ENCODE results near the gene RAB29.
A peak's percentile ranks its signal among the peaks of the same experiment; 100 is the strongest.

The RAB29 gene

DNA sequence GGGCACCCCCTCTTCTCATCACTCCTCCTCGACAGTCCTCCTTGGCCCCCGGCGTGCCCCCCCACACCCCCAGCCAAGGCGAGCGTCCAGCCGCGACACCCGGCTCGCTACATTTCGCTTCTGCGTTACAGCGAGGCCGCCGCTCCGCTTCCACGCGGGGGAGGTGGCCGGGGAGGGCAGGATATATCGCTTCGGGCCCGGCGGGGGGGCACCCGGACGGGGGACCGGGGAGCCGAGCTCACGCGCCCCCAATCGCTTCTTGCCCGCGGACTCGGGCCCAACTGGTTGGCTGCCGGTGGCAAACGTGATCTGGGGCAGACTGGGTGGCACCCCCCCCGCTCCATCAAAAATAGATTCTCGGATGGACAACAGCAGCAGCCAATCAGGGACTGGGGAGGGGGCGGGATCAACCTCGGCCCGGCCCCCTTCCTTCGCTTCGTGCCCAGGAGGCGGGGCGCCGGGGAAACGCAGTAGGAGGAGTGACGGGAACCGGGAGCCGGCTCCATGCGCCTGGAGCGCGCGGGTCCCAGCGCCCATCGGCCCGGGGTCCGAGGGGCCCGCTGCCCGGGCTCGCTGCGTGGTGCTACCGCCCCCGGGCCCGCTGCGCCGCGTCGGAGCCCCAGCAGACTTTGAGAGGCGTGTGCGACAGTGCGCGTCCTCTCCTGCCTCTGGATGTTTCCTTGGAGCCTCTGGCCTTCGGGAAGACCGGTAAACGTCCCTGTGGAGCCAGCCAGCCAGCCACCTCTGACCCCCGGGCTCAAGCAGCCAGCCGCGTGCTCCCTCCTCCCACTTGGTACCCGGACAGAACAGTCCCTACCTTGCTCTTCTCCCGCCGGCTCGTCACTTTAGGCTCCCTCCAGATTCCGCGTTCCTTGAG is 37.8 kb upstream of the RAB29 start, which contains the start of gene SLC41A1:
TSS of gene SLC41A1 (minus strand) at position 321 of the 877 bp plus-strand sequence. CDS start 2,757 bp downstream, outside the sequence.
- Histone ChIP-seq H3K27ac (replicated peaks) (no peak within 1 kb of the TSS), H3K4me3 (replicated peaks; ENCODE audit: insufficient read depth, low read length) (peak within 1 kb of the TSS; percentile 73), H3K27me3 (ENCODE audit: insufficient read depth, poor library complexity, severe bottlenecking) (peaks cover 44% of the 10 kb centered on the region)
- no peak for TF ChIP-seq POLR2AphosphoS5 (IDR thresholded peaks at IDR 0.05; ENCODE audit: low read depth)
- TF ChIP-seq GABPA (IDR thresholded peaks at IDR 0.05; ENCODE audit: low read depth) = no peak
- TF ChIP-seq SPI1 (IDR thresholded peaks at IDR 0.05; ENCODE audit: borderline replicate concordance, low read depth) = no peak
- TF ChIP-seq, protein P1, sequence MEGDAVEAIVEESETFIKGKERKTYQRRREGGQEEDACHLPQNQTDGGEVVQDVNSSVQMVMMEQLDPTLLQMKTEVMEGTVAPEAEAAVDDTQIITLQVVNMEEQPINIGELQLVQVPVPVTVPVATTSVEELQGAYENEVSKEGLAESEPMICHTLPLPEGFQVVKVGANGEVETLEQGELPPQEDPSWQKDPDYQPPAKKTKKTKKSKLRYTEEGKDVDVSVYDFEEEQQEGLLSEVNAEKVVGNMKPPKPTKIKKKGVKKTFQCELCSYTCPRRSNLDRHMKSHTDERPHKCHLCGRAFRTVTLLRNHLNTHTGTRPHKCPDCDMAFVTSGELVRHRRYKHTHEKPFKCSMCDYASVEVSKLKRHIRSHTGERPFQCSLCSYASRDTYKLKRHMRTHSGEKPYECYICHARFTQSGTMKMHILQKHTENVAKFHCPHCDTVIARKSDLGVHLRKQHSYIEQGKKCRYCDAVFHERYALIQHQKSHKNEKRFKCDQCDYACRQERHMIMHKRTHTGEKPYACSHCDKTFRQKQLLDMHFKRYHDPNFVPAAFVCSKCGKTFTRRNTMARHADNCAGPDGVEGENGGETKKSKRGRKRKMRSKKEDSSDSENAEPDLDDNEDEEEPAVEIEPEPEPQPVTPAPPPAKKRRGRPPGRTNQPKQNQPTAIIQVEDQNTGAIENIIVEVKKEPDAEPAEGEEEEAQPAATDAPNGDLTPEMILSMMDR (IDR thresholded peaks at IDR 0.05; ENCODE audit: insufficient read depth, low read length) = no peak
- TF ChIP-seq, protein P2, sequence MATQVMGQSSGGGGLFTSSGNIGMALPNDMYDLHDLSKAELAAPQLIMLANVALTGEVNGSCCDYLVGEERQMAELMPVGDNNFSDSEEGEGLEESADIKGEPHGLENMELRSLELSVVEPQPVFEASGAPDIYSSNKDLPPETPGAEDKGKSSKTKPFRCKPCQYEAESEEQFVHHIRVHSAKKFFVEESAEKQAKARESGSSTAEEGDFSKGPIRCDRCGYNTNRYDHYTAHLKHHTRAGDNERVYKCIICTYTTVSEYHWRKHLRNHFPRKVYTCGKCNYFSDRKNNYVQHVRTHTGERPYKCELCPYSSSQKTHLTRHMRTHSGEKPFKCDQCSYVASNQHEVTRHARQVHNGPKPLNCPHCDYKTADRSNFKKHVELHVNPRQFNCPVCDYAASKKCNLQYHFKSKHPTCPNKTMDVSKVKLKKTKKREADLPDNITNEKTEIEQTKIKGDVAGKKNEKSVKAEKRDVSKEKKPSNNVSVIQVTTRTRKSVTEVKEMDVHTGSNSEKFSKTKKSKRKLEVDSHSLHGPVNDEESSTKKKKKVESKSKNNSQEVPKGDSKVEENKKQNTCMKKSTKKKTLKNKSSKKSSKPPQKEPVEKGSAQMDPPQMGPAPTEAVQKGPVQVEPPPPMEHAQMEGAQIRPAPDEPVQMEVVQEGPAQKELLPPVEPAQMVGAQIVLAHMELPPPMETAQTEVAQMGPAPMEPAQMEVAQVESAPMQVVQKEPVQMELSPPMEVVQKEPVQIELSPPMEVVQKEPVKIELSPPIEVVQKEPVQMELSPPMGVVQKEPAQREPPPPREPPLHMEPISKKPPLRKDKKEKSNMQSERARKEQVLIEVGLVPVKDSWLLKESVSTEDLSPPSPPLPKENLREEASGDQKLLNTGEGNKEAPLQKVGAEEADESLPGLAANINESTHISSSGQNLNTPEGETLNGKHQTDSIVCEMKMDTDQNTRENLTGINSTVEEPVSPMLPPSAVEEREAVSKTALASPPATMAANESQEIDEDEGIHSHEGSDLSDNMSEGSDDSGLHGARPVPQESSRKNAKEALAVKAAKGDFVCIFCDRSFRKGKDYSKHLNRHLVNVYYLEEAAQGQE (IDR thresholded peaks at IDR 0.05; ENCODE audit: insufficient replicate concordance, low read depth) = no peak
- DNase-seq (ENCODE audit: low read depth in 1 of 2, low spot score in 1 of 2) = peak; percentile 44 to 68

DNA sequence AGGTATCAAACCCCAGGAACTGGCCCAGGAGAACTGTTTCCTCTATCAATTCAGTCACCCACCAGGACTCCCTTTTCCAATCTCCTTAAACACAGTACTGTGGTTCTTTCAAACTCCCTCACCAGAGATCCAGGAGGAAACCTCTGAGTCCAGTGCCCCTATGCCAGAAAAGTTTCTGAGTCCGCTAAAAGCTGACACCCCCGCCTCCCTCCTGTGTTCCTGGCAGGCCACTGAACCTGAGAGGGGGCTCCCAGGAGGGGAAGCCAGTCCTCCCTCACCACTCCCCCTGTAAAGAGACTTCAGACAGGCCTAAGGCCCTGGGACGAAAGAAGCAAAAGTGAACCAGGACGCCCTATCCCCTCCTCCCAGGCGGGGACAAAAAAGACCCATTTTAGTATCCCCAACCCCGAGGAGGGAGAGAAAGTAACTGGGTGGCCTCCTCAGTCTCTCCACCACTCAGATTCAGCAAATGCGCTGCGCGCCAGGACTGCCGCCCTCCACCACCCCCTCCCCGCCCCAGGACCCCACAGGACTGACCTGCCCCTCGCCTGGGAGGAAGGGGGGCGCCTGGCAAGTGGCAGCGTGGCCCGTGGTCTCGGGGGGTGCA is 37.1 kb upstream of the RAB29 start:
- DNase-seq (ENCODE audit: low read depth in 1 of 2, low spot score in 1 of 2) = no peak
- TF ChIP-seq POLR2AphosphoS5 (IDR thresholded peaks at IDR 0.05; ENCODE audit: low read depth) = no peak
- no peak for TF ChIP-seq SPI1 (IDR thresholded peaks at IDR 0.05; ENCODE audit: borderline replicate concordance, low read depth)
- TF ChIP-seq, protein P1 (IDR thresholded peaks at IDR 0.05; ENCODE audit: insufficient read depth, low read length) = no peak
- TF ChIP-seq, protein P2 (IDR thresholded peaks at IDR 0.05; ENCODE audit: insufficient replicate concordance, low read depth) = no peak
- peak overlapping the region; percentile 73 for H3K4me3 ChIP-seq (replicated peaks; ENCODE audit: insufficient read depth, low read length)
- H3K27ac ChIP-seq (replicated peaks) = no peak overlapping the region
- peaks cover 44% of the 10 kb centered on the region for H3K27me3 ChIP-seq (ENCODE audit: insufficient read depth, poor library complexity, severe bottlenecking)

DNA sequence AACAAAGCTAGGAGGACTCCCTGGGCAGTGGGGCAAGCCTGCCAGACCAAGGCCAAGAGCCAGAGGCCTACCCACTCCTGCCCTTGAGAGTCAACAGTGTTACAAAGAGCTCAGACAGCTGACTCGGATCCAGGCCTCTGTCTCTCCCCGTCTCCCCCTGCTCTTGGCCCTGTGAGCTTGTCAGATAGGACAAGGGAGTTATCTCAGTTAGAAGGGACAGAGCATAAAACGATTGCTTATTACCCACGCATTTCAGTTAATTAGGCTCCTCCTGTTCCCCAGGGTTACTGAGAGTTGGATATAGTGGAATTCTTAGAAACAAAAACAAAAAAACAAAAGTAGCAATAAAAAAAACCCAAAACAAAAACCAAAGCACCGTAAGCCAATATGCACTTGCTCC is 36.4 kb upstream of the RAB29 start:
- no peak for DNase-seq (ENCODE audit: low read depth in 1 of 2, low spot score in 1 of 2)
- H3K27me3 ChIP-seq (ENCODE audit: insufficient read depth, poor library complexity, severe bottlenecking) = peaks cover 44% of the 10 kb centered on the region
- no peak overlapping the region for H3K27ac ChIP-seq (replicated peaks)
- TF ChIP-seq GABPA (IDR thresholded peaks at IDR 0.05; ENCODE audit: low read depth) (no peak), POLR2AphosphoS5 (IDR thresholded peaks at IDR 0.05; ENCODE audit: low read depth) (no peak), SPI1 (IDR thresholded peaks at IDR 0.05; ENCODE audit: borderline replicate concordance, low read depth) (no peak)
- TF ChIP-seq, protein P1 (IDR thresholded peaks at IDR 0.05; ENCODE audit: insufficient read depth, low read length) = no peak
- TF ChIP-seq, protein P2 (IDR thresholded peaks at IDR 0.05; ENCODE audit: insufficient replicate concordance, low read depth) = no peak
- H3K4me3 ChIP-seq (replicated peaks; ENCODE audit: insufficient read depth, low read length) = no peak overlapping the region
